ENCODE data around the gene GNRHR. TPM values are rescaled to one million over a fixed set of nuclear protein-coding genes. Genes with fewer than 3 reads are reported as not detected.

Gene GNRHR
- polyA plus RNA-seq, 1 donor (not counting 4 experiments of a cell fraction or from before 2014, with no cell fraction given), result 0.24 TPM

DNA sequence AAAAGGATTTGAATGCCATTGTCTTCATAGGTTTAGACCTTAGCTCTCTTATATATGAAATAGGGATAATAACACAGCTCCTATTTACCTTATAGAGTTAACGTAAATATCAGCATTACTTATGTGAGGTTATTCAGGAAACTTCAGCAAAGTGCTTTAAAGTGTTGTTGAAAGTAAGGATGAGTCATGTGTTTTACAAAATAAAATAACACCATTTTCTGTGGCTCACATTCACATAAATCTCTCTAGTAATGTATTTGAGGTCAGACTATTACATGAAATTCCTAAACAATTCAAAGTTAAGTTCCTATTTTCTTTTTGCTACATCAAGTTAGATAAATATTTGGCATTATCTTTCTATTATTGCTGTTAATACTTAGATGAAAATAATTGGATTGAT is 2.9 kb downstream of the GNRHR start:
- Histone ChIP-seq H3K4me1 (ENCODE audit: control insufficient read depth, extremely low read depth, insufficient read depth, low read length) (peaks cover 30% of the 10 kb centered on the region), H3K4me3 (ENCODE audit: control insufficient read depth in 2 of 3, extremely low read depth in 1 of 3, insufficient read depth in 2 of 3, low read depth in 1 of 3, low read length in 3 of 3) (no peak overlapping the region), H3K9me1 (ENCODE audit: control insufficient read depth, extremely low read depth, insufficient read depth, low read length) (peaks cover 3% of the 10 kb centered on the region), H3K27me3 (ENCODE audit: control insufficient read depth, extremely low read depth, insufficient read depth, low read length) (no peaks in the 10 kb centered on the region), H3K79me2 (ENCODE audit: control insufficient read depth, insufficient read depth, low read length) (no peaks in the 10 kb centered on the region), H3K4me2 (ENCODE audit: control insufficient read depth, extremely low read depth, insufficient read depth, low read depth, low read length) (no peak overlapping the region), H3K9me3 (ENCODE audit: control insufficient read depth, low read depth, low read length) (no peaks in the 10 kb centered on the region), H4K20me1 (ENCODE audit: control insufficient read depth, extremely low read depth, insufficient read depth, low read length) (no peaks in the 10 kb centered on the region), H3K27ac (ENCODE audit: control insufficient read depth, insufficient read depth, low read length) (peak overlapping the region; percentile 71), H3K9ac (ENCODE audit: control insufficient read depth, extremely low read depth, insufficient read depth, low read length) (no peak overlapping the region), H3K36me3 (ENCODE audit: control insufficient read depth in 2 of 2, extremely low read depth in 1 of 2, insufficient read depth in 2 of 2, low read length in 2 of 2) (no peaks in the 10 kb centered on the region), H2AFZ (ENCODE audit: control insufficient read depth, low read length) (no peak overlapping the region)
- dilution Hi-C loops (cut with MboI; ENCODE audit: extremely low pct_ligation_motif_present, low sequenced_read_pairs), result no loop called here
- no peak for FAIRE-seq
- TF ChIP-seq, protein P1, sequence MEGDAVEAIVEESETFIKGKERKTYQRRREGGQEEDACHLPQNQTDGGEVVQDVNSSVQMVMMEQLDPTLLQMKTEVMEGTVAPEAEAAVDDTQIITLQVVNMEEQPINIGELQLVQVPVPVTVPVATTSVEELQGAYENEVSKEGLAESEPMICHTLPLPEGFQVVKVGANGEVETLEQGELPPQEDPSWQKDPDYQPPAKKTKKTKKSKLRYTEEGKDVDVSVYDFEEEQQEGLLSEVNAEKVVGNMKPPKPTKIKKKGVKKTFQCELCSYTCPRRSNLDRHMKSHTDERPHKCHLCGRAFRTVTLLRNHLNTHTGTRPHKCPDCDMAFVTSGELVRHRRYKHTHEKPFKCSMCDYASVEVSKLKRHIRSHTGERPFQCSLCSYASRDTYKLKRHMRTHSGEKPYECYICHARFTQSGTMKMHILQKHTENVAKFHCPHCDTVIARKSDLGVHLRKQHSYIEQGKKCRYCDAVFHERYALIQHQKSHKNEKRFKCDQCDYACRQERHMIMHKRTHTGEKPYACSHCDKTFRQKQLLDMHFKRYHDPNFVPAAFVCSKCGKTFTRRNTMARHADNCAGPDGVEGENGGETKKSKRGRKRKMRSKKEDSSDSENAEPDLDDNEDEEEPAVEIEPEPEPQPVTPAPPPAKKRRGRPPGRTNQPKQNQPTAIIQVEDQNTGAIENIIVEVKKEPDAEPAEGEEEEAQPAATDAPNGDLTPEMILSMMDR (optimal IDR thresholded peaks at IDR 0.05 in 1 of 3, IDR thresholded peaks at IDR 0.05 in 1 of 3, conservative IDR thresholded peaks at IDR 0.05 in 1 of 3; ENCODE audit: extremely low read depth in 1 of 3, insufficient read depth in 2 of 3, low read length in 3 of 3), result no peak
- TF ChIP-seq EZH2 (IDR thresholded peaks at IDR 0.05; ENCODE audit: low read length), result no peak
- no peak for DNase-seq (ENCODE audit: low read depth, low spot score)

DNA sequence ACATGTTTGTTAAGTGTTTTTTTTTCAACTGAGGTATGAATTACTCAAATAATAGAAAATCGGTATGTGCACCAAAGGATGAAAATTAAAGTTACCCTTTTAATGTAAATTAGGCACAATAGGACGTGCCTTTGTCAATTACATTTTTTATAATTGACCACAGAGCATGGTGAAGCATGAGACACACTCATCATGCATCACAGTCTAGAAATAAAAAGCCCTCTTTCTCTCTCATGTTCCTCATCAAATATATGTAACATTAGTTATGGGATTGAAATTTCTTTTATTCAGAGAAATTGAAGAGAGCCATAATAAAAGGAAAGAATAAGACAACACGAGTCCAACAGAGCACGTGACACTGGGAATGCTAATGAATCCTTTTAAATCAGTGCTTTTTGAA is 3.5 kb downstream of the GNRHR start:
- H3K4me1 ChIP-seq (ENCODE audit: control insufficient read depth, extremely low read depth, insufficient read depth, low read length), result peaks cover 30% of the 10 kb centered on the region
- no peak overlapping the region for H3K4me3 ChIP-seq (ENCODE audit: control insufficient read depth in 2 of 3, extremely low read depth in 1 of 3, insufficient read depth in 2 of 3, low read depth in 1 of 3, low read length in 3 of 3)
- no peaks in the 10 kb centered on the region for H3K9me3 ChIP-seq (ENCODE audit: control insufficient read depth, low read depth, low read length)
- DNase-seq (ENCODE audit: low read depth, low spot score), result no peak
- dilution Hi-C loops (cut with MboI; ENCODE audit: extremely low pct_ligation_motif_present, low sequenced_read_pairs), result no loop called here
- peaks cover 3% of the 10 kb centered on the region for H3K9me1 ChIP-seq (ENCODE audit: control insufficient read depth, extremely low read depth, insufficient read depth, low read length)
- peak overlapping the region; percentile 23 for H3K4me2 ChIP-seq (ENCODE audit: control insufficient read depth, extremely low read depth, insufficient read depth, low read depth, low read length)
- peak overlapping the region; percentile 71 for H3K27ac ChIP-seq (ENCODE audit: control insufficient read depth, insufficient read depth, low read length)
- peak overlapping the region; percentile 24 for H3K9ac ChIP-seq (ENCODE audit: control insufficient read depth, extremely low read depth, insufficient read depth, low read length)
- H3K79me2 ChIP-seq (ENCODE audit: control insufficient read depth, insufficient read depth, low read length), result no peaks in the 10 kb centered on the region
- no peaks in the 10 kb centered on the region for H4K20me1 ChIP-seq (ENCODE audit: control insufficient read depth, extremely low read depth, insufficient read depth, low read length)
- peak; percentile 29 for FAIRE-seq
- TF ChIP-seq, protein P1 (optimal IDR thresholded peaks at IDR 0.05 in 1 of 3, IDR thresholded peaks at IDR 0.05 in 1 of 3, conservative IDR thresholded peaks at IDR 0.05 in 1 of 3; ENCODE audit: extremely low read depth in 1 of 3, insufficient read depth in 2 of 3, low read length in 3 of 3), result no peak
- no peak for TF ChIP-seq EZH2 (IDR thresholded peaks at IDR 0.05; ENCODE audit: low read length)
- no peaks in the 10 kb centered on the region for H3K27me3 ChIP-seq (ENCODE audit: control insufficient read depth, extremely low read depth, insufficient read depth, low read length)
- H3K36me3 ChIP-seq (ENCODE audit: control insufficient read depth in 2 of 2, extremely low read depth in 1 of 2, insufficient read depth in 2 of 2, low read length in 2 of 2), result no peaks in the 10 kb centered on the region
- peak overlapping the region; percentile 47 for H2AFZ ChIP-seq (ENCODE audit: control insufficient read depth, low read length)
